ENCODE measurements around the gene STRA6. TPM values are rescaled to one million over a fixed set of nuclear protein-coding genes. Genes with fewer than 3 reads are reported as not detected.

The STRA6 gene
- polyA plus RNA-seq, 1 experiment, result 10.9 TPM

DNA sequence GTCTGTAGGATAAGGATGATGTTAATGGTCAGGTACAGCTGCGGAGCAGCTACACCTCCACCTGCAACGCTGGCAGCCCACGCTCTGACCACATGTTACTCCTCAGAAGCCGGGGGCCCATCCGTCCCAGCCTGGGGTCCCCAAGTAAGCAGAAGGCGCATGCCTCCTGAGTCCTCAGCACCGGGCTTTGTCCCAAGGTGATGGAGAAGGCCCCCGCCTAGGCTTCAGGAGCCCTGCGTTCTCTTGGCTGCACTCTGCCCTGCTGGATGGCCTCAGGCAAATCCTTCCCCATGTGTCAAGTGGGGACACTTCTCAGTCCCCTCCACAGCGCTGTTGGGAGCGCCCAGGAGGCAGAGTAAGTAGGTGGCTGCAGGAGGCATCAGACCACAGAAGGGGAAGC, 14.4 kb downstream of the STRA6 start:
- no peaks in the 10 kb centered on the region for H3K36me3 ChIP-seq (ENCODE audit: control insufficient read depth, insufficient read depth, low read length)
- POLR2A ChIA-PET, result no interaction called here
- no peak for DNase-seq (ENCODE audit: low read depth)
- CTCF ChIA-PET, result no interaction called here
- H3K27me3 ChIP-seq (ENCODE audit: control insufficient read depth, insufficient read depth, low read length), result no peaks in the 10 kb centered on the region
- no peak overlapping the region for H3K4me3 ChIP-seq (ENCODE audit: low read depth, low read length)
- TF ChIP-seq, protein P1, sequence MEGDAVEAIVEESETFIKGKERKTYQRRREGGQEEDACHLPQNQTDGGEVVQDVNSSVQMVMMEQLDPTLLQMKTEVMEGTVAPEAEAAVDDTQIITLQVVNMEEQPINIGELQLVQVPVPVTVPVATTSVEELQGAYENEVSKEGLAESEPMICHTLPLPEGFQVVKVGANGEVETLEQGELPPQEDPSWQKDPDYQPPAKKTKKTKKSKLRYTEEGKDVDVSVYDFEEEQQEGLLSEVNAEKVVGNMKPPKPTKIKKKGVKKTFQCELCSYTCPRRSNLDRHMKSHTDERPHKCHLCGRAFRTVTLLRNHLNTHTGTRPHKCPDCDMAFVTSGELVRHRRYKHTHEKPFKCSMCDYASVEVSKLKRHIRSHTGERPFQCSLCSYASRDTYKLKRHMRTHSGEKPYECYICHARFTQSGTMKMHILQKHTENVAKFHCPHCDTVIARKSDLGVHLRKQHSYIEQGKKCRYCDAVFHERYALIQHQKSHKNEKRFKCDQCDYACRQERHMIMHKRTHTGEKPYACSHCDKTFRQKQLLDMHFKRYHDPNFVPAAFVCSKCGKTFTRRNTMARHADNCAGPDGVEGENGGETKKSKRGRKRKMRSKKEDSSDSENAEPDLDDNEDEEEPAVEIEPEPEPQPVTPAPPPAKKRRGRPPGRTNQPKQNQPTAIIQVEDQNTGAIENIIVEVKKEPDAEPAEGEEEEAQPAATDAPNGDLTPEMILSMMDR (IDR thresholded peaks at IDR 0.05; ENCODE audit: insufficient read depth, low read depth, low read length), result no peak

DNA sequence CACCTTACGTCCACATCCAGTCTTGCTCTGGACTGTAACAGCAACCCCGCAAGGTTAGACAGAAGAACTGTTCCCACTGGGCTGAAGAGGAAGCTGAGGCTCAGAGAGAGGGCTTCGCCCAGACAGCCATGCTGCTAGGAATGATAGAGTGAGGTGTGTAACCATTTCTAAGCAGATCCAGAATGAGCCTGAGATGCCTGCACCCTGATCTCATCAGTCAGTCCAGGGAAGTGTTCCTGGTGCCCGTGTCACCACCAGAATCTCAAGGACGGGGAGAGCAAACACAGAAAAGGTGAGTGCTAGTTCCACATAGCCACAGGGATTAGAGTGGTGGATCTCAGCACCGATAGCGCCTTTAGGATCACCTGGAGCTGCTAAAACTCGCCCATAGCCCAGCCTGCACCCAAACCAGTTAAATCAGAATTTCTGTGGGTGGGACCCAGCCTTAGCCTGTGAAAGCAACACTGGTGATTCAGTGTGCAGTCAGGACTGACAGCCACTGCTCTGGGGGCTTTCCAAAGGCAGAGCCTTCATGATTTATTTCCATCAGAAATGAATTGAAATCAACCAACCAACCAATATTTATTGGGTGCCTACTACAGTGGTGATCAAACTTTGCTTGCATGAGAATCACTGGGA, 16.8 kb downstream of the STRA6 start:
- no peaks in the 10 kb centered on the region for H3K27me3 ChIP-seq (ENCODE audit: control insufficient read depth, insufficient read depth, low read length)
- peaks cover 2% of the 10 kb centered on the region for H3K36me3 ChIP-seq (ENCODE audit: control insufficient read depth, insufficient read depth, low read length)
- CTCF ChIA-PET, result no interaction called here
- POLR2A ChIA-PET, result no interaction called here
- H3K4me3 ChIP-seq (ENCODE audit: low read depth, low read length), result no peak overlapping the region
- TF ChIP-seq, protein P1 (IDR thresholded peaks at IDR 0.05; ENCODE audit: insufficient read depth, low read depth, low read length), result no peak
- DNase-seq (ENCODE audit: low read depth), result no peak

DNA sequence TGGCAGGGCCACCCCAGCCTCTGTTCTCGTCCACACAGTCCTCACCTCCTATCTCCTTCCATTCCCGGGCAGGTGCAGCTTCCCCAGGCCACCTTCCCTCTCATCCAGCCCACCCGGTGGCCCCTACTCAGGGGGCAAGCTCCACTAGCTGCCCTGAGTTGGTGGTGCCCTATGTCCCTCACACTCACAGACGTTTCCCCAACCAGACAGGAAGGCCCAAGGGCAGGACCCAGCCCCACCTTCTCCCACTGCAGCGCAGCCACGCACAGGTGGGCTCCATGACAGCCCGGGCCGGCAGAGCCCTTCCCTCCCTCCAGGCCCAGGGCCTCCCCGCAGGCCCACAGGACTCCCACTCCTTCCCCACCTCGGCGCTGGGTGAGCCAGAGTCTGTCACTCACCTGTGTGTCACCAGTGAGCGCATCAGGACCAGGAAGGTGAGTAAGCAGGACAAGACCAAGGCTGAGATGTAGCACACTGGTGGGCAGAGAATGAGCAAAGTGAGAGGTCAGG, 17.9 kb downstream of the STRA6 start:
- peaks cover 2% of the 10 kb centered on the region for H3K36me3 ChIP-seq (ENCODE audit: control insufficient read depth, insufficient read depth, low read length)
- H3K4me3 ChIP-seq (ENCODE audit: low read depth, low read length), result no peak overlapping the region
- TF ChIP-seq, protein P1 (IDR thresholded peaks at IDR 0.05; ENCODE audit: insufficient read depth, low read depth, low read length), result no peak
- ChIA-PET POLR2A (no interaction called here), CTCF (no interaction called here)
- no peaks in the 10 kb centered on the region for H3K27me3 ChIP-seq (ENCODE audit: control insufficient read depth, insufficient read depth, low read length)
- DNase-seq (ENCODE audit: low read depth), result no peak

DNA sequence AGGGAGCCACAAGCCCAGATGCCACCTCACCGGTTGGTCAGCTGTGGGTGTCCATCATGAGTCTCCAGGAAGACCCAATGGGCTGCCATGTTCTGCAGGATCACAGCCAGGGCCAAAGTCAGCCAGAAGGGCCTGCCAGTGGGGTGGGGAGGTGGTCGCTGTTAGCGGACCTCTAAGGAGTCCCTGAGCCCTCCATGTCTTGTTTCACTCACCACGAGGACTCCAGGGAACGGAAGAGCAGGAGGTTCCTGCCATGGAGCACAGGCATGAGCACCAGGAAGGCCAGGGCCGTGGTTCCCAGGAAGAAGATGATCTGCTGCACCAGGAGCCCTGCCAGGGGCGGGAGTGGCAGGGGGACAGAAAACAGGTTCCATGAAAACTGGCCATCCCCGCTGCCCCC, 20.5 kb downstream of the STRA6 start:
- H3K27me3 ChIP-seq (ENCODE audit: control insufficient read depth, insufficient read depth, low read length), result no peaks in the 10 kb centered on the region
- H3K4me3 ChIP-seq (ENCODE audit: low read depth, low read length), result no peak overlapping the region
- POLR2A ChIA-PET, result no interaction called here
- DNase-seq (ENCODE audit: low read depth), result no peak
- TF ChIP-seq, protein P1 (IDR thresholded peaks at IDR 0.05; ENCODE audit: insufficient read depth, low read depth, low read length), result no peak
- H3K36me3 ChIP-seq (ENCODE audit: control insufficient read depth, insufficient read depth, low read length), result peaks cover 2% of the 10 kb centered on the region
- CTCF ChIA-PET, result no interaction called here

DNA sequence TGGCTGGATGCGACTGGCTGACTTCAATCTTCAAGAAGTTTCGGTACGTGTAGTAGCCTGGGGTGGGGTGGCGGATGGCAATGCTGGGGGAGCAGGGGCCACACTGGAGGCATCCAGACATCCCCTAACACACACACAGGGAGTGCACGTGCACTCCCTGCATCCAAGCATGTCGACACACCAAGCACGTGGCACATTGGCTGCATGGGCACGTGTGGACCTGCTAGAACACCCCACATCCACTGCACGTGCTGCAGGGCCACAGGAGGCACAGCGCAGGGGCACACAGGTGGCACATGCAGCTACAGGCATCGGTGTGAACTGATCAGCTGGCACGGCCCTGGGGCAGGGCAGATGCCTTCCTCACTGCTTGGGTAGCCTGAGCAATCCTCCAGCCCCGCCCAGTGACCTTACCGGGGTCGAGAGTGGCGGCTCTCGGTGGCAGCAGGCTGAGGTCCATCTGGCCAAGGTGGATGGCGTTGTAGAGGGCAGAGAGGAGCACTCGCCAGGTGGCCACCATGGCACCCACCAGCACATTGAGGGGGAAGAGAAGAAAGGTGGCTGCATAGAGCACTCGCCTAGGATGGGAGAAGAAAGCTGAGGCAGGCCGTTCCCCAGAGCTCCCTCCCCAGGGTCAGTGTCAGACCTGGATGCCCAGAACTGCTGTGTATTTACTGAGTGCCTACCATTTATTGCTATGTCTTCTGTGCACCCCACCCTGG, 21.5 kb downstream of the STRA6 start:
- no peak overlapping the region for H3K4me3 ChIP-seq (ENCODE audit: low read depth, low read length)
- ChIA-PET CTCF (interaction anchor here (2.1 kb wide), 1 partner anchor 10 kb away, joined by 7 read pairs; no protein-coding TSS in a partner anchor), POLR2A (interaction anchor here (0.6 kb wide), 1 partner anchor 13 kb away, joined by 3 read pairs; no protein-coding TSS in a partner anchor)
- H3K27me3 ChIP-seq (ENCODE audit: control insufficient read depth, insufficient read depth, low read length), result no peaks in the 10 kb centered on the region
- H3K36me3 ChIP-seq (ENCODE audit: control insufficient read depth, insufficient read depth, low read length), result peaks cover 2% of the 10 kb centered on the region
- TF ChIP-seq, protein P1 (IDR thresholded peaks at IDR 0.05; ENCODE audit: insufficient read depth, low read depth, low read length), result no peak
- DNase-seq (ENCODE audit: low read depth), result no peak

Data from BJ (cell line).